ENCODE measurements around the gene SELENON. TPM values are rescaled to one million over a fixed set of nuclear protein-coding genes. Genes with fewer than 3 reads are reported as not detected.

The SELENON gene
- total RNA-seq, 1 donor from 2014 or later: 83.4 TPM

- Histone ChIP-seq H3K27me3 (ENCODE audit: low read depth) (no peaks in the 10 kb centered on the region), H3K27ac (peak overlapping the region; percentile 66), H3K9me3 (no peaks in the 10 kb centered on the region), H3K36me3 (no peaks in the 10 kb centered on the region), H3K4me1 (peaks cover 48% of the 10 kb centered on the region), H3K4me3 (peak overlapping the region; percentile 1)
- DNase-seq (peak; percentile 89), ATAC-seq (peak; percentile 65 to 70)
- peak; percentile 75 for TF ChIP-seq CTCF (IDR thresholded peaks at IDR 0.05)
- intact Hi-C loops (cut with DNase I): loop anchor here (10.0 kb wide), 1 partner anchor 182 kb away; the partner anchor contains the start of gene MAN1C1
These were observed 3.1 kb upstream of the SELENON start for GRCh38 chr1:25796811-25797458.

- no peaks in the 10 kb centered on the region for H3K27me3 ChIP-seq (ENCODE audit: low read depth)
- peak in 1 of 2 donors; percentile 19 for ATAC-seq
- DNase-seq: no peak
- peaks cover 58% of the 10 kb centered on the region for H3K4me1 ChIP-seq
- intact Hi-C loops (cut with DNase I): loop anchor here (10.0 kb wide), 1 partner anchor 183 kb away; the partner anchor contains the start of gene MAN1C1
- no peak overlapping the region for H3K27ac ChIP-seq
- H3K4me3 ChIP-seq: no peak overlapping the region
- H3K9me3 ChIP-seq: no peaks in the 10 kb centered on the region
- peak; percentile 54 for TF ChIP-seq CTCF (IDR thresholded peaks at IDR 0.05)
- H3K36me3 ChIP-seq: no peaks in the 10 kb centered on the region
These were observed 2.1 kb upstream of the SELENON start for GRCh38 chr1:25797939-25798338.

- no peaks in the 10 kb centered on the region for H3K9me3 ChIP-seq
- ATAC-seq (no peak), DNase-seq (no peak)
- H3K36me3 ChIP-seq: no peaks in the 10 kb centered on the region
- intact Hi-C loops (cut with DNase I): loop anchor here (10.0 kb wide), 1 partner anchor 184 kb away; the partner anchor contains the start of gene MAN1C1
- no peak for TF ChIP-seq CTCF (IDR thresholded peaks at IDR 0.05)
- no peaks in the 10 kb centered on the region for H3K27me3 ChIP-seq (ENCODE audit: low read depth)
- H3K27ac ChIP-seq: peak overlapping the region; percentile 85
- peaks cover 66% of the 10 kb centered on the region for H3K4me1 ChIP-seq
- no peak overlapping the region for H3K4me3 ChIP-seq
These were observed 1.2 kb upstream of the SELENON start for GRCh38 chr1:25798666-25799351.

GRCh38 chr1:25799352-25799934, 550 bp upstream of the SELENON start:
- ATAC-seq: no peak
- H3K27me3 ChIP-seq (ENCODE audit: low read depth): no peaks in the 10 kb centered on the region
- intact Hi-C loops (cut with DNase I): loop anchor here (10.0 kb wide), 1 partner anchor 185 kb away; the partner anchor contains the start of gene MAN1C1
- H3K9me3 ChIP-seq: no peaks in the 10 kb centered on the region
- no peak for DNase-seq
- H3K27ac ChIP-seq: peak overlapping the region; percentile 85
- H3K36me3 ChIP-seq: no peaks in the 10 kb centered on the region
- H3K4me1 ChIP-seq: peaks cover 73% of the 10 kb centered on the region
- H3K4me3 ChIP-seq: peak overlapping the region; percentile 54
- no peak for TF ChIP-seq CTCF (IDR thresholded peaks at IDR 0.05)

- Histone ChIP-seq H3K9me3 (no peaks in the 10 kb centered on the region), H3K4me1 (peaks cover 87% of the 10 kb centered on the region), H3K4me3 (peak overlapping the region; percentile 62), H3K27ac (peak overlapping the region; percentile 60), H3K36me3 (peaks cover 11% of the 10 kb centered on the region), H3K27me3 (ENCODE audit: low read depth) (no peaks in the 10 kb centered on the region)
- DNase-seq: no peak
- ATAC-seq: no peak
- TF ChIP-seq CTCF (IDR thresholded peaks at IDR 0.05): no peak
- intact Hi-C loops (cut with DNase I): no loop called here
These were observed 847 bp downstream of the SELENON start for GRCh38 chr1:25800703-25801377.
